Testis (tissue), 3 donors: ENCODE data around the gene KRT74. TPM values are rescaled to one million over a fixed set of nuclear protein-coding genes. Genes with fewer than 3 reads are reported as not detected.

Source experiments
- DNase-seq: peaks from one replicate; pipeline ENCODE4 v3.0.0-alpha.2; 2019
- H3K27ac ChIP-seq, 2 donors: fragments of 200-600 bp; sonication (generic); one replicate each; pipeline ENCODE4 v1.5.1; 2019
- H3K27me3 ChIP-seq: fragments of 200-600 bp; sonication (generic); one replicate; pipeline ENCODE4 v1.5.1; 2019
- H3K36me3 ChIP-seq: fragments of 200-600 bp; sonication (generic); one replicate; pipeline ENCODE4 v1.5.1; 2017; ENCODE audit warnings: low read depth; ENCODE audit errors: missing control alignments
- H3K4me1 ChIP-seq: fragments of 200-600 bp; sonication (generic); one replicate; pipeline ENCODE4 v1.5.1; 2019
- H3K4me3 ChIP-seq, 2 donors: fragments of 200-600 bp; sonication (generic); one replicate each; pipeline ENCODE4 v1.5.1; 2017 to 2019
- H3K9me3 ChIP-seq: fragments of 200-600 bp; sonication (generic); one replicate; pipeline ENCODE4 v1.5.1; 2017
- CTCF ChIP-seq, 3 experiments: fragments of 450-650 bp in 2 of 3; fragments of 200-600 bp in 1 of 3; sonication (generic) in 1 of 3; IDR thresholded peaks; one replicate each; pipeline ENCODE4 v1.5.1; 2016 to 2019; ENCODE audit warnings: antibody characterized with exemption in 3 of 3, mild to moderate bottlenecking in 2 of 3, moderate library complexity in 1 of 3
- POLR2A ChIP-seq: fragments of 450-650 bp; IDR thresholded peaks from one replicate; pipeline ENCODE4 v1.6.1; 2017; ENCODE audit warnings: antibody characterized with exemption, mild to moderate bottlenecking, moderate library complexity
- WGBS, 2 donors: methylation state at CpG; one replicate each; pipeline ENCODE4 v1.1.5; 2018; 5-methylcytosine and 5-hydroxymethylcytosine counted together
- intact Hi-C: fragments of 100-400 bp; cut with DNase I; formaldehyde crosslinking; loops from one replicate; pipeline ENCODE4 v1.15.1; 2023; ENCODE audit warnings: low total_unique reads
- polyA plus RNA-seq: library from polyadenylated mRNA; stranded (reverse); fragments of 350-450 nt; fragmentation: Illumina TruSeq; extraction: RNeasy Lipid Tissue Mini Kit (QIAGEN cat#74804); gene quantifications from one replicate; pipeline ENCODE4 v1.2.3, GENCODE V29; 2014; ENCODE audit warnings: low read depth, low replicate concordance; ENCODE audit not compliant: insufficient read depth
- total RNA-seq, 2 donors: library from RNA; depleted of rRNA; stranded (reverse); fragments of >200 nt; gene quantifications; one replicate each; pipeline ENCODE4 v1.2.3, GENCODE V29; 2016

Gene KRT74
- total and polyA plus RNA-seq, 3 donors from 2014 or later, result 0.87 to 3.9 (median 2.2) TPM

- intact Hi-C loops, result no loop called here
- no peak for DNase-seq
- Histone ChIP-seq H3K27me3 (no peaks in the 10 kb centered on the region), H3K4me3 (no peak overlapping the region), H3K27ac (no peak overlapping the region), H3K9me3 (no peaks in the 10 kb centered on the region), H3K36me3 (no peaks in the 10 kb centered on the region), H3K4me1 (no peaks in the 10 kb centered on the region)
- WGBS, 2 donors, result 80 to 93% methylated on average over 5 of the region's 5 CpGs
- TF ChIP-seq POLR2A (no peak), CTCF (IDR thresholded peaks at IDR 0.05) (no peak)
Measured at GRCh38 chr12:52524898-52525591, 48.6 kb downstream of the KRT74 start.

- Histone ChIP-seq H3K27ac (no peak overlapping the region), H3K9me3 (no peaks in the 10 kb centered on the region), H3K4me1 (no peaks in the 10 kb centered on the region), H3K4me3 (no peak overlapping the region), H3K27me3 (no peaks in the 10 kb centered on the region), H3K36me3 (no peaks in the 10 kb centered on the region)
- TF ChIP-seq POLR2A (no peak), CTCF (IDR thresholded peaks at IDR 0.05) (no peak)
- no peak for DNase-seq
- intact Hi-C loops, result no loop called here
- 63 to 78% methylated on average over 2 to 6 of the region's 6 CpGs for WGBS, 2 donors
Measured at GRCh38 chr12:52524241-52524897, 49.3 kb downstream of the KRT74 start.

GRCh38 chr12:52523824-52524223 is 49.8 kb downstream of the KRT74 start:
- Histone ChIP-seq H3K27me3 (no peaks in the 10 kb centered on the region), H3K9me3 (no peaks in the 10 kb centered on the region), H3K4me1 (no peaks in the 10 kb centered on the region), H3K4me3 (no peak overlapping the region), H3K27ac (no peak overlapping the region), H3K36me3 (no peaks in the 10 kb centered on the region)
- intact Hi-C loops, result no loop called here
- 93 to 96% methylated on average over 2 to 4 of the region's 4 CpGs for WGBS, 2 donors
- no peak for TF ChIP-seq POLR2A
- DNase-seq, result no peak

GRCh38 chr12:52522346-52523011 is 51.2 kb downstream of the KRT74 start:
- H3K27ac ChIP-seq, result no peak overlapping the region
- no peak overlapping the region for H3K4me3 ChIP-seq
- H3K9me3 ChIP-seq, result no peaks in the 10 kb centered on the region
- no peak for TF ChIP-seq POLR2A
- no peak for TF ChIP-seq CTCF (IDR thresholded peaks at IDR 0.05)
- H3K27me3 ChIP-seq, result no peaks in the 10 kb centered on the region
- WGBS, 2 donors, result 73 to 75% methylated on average over 9 to 10 of the region's 10 CpGs
- intact Hi-C loops, result no loop called here
- H3K36me3 ChIP-seq, result no peaks in the 10 kb centered on the region
- H3K4me1 ChIP-seq, result no peaks in the 10 kb centered on the region
- no peak for DNase-seq

- Histone ChIP-seq H3K9me3 (no peaks in the 10 kb centered on the region), H3K36me3 (no peaks in the 10 kb centered on the region), H3K27ac (no peak overlapping the region), H3K4me3 (no peak overlapping the region), H3K27me3 (no peaks in the 10 kb centered on the region), H3K4me1 (no peaks in the 10 kb centered on the region)
- TF ChIP-seq CTCF (IDR thresholded peaks at IDR 0.05) (no peak), POLR2A (no peak)
- DNase-seq, result no peak
- intact Hi-C loops, result no loop called here
- 79 to 88% methylated on average over 10 of the region's 10 CpGs for WGBS, 2 donors
Measured at GRCh38 chr12:52521568-52522266, 51.9 kb downstream of the KRT74 start.
